PC-9 (cell line): ENCODE results near the gene PRICKLE2.

ENCODE experiments used
- EZH2 ChIP-seq: fragments of 200-600 bp; sonication (generic); IDR thresholded peaks from 2 replicates; pipeline ENCODE4 v1.8.0; 2017; ENCODE audit warnings: antibody characterized with exemption, low read depth
- TF ChIP-seq, protein P1 (sequence below): fragments of 200-600 bp; sonication (generic); conservative IDR thresholded peaks from 2 replicates; pipeline ENCODE4 v1.6.1; 2017; ENCODE audit warnings: mixed run types, antibody characterized with exemption, mild to moderate bottlenecking, moderate library complexity

- TF ChIP-seq, protein P1, sequence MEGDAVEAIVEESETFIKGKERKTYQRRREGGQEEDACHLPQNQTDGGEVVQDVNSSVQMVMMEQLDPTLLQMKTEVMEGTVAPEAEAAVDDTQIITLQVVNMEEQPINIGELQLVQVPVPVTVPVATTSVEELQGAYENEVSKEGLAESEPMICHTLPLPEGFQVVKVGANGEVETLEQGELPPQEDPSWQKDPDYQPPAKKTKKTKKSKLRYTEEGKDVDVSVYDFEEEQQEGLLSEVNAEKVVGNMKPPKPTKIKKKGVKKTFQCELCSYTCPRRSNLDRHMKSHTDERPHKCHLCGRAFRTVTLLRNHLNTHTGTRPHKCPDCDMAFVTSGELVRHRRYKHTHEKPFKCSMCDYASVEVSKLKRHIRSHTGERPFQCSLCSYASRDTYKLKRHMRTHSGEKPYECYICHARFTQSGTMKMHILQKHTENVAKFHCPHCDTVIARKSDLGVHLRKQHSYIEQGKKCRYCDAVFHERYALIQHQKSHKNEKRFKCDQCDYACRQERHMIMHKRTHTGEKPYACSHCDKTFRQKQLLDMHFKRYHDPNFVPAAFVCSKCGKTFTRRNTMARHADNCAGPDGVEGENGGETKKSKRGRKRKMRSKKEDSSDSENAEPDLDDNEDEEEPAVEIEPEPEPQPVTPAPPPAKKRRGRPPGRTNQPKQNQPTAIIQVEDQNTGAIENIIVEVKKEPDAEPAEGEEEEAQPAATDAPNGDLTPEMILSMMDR: no peak
- TF ChIP-seq EZH2: no peak
Measured at GRCh38 chr3:64242435-64242834, 17.2 kb upstream of the PRICKLE2 start.
